Measurements from ENCODE around the gene C19orf53.
"Not testable (repeated sequence)": the region's sequence is repeated elsewhere in the genome, so short reads cannot be mapped to it uniquely, and the experiment has no call there.

C19orf53 gene

GRCh38 chr19:13774217-13775191 is at the start of gene C19orf53:
Gene C19orf53 (plus strand): TSS chr19:13774456. CDS start chr19:13774478, 22 bp downstream.
- peak; percentile 84 for DNase-seq (ENCODE audit: low read depth)

DNA sequence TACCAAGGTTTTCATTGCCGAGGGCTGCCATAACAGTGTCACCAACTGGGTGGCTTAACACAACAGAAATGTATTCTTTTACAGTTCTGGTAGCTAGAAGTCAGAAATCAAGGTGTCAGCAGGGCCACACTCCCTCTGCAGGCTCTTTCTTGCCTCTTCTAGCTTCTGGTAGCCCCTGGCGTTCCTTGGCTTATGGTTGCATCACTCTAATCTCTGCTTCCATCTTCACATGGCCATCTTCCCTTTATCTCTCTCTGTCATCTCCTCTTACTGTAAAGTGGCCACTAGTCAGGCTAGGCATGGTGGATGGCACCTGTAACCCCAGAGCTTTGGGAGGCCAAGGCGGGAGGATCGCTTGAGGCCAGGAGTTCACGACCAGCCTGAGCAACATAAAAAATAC is 47.9 kb upstream of the C19orf53 start:
- DNase-seq (ENCODE audit: low read depth), result no peak

- DNase-seq (ENCODE audit: low read depth), result no peak
Observed at GRCh38 chr19:13727798-13728197, 46.5 kb upstream of the C19orf53 start.

DNA sequence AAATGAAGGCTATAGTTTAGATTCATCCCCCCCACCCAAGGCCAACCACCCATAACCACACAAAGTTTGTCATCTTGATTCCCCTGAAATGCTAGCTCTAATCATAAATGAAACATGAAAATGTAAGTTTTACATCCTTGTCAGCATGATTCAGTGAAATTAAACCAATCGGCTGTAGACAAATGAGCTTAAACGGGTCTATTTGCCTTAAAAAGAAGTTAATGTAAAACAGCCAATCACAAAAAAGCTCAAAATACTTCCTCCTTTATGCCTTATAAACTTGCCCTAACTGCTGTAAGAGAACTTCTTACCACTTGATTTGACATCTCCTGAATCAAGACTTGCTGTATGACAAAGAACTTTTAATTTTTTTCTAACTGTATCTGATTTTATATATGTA is 44.4 kb upstream of the C19orf53 start:
- DNase-seq (ENCODE audit: low read depth), result no peak

DNA sequence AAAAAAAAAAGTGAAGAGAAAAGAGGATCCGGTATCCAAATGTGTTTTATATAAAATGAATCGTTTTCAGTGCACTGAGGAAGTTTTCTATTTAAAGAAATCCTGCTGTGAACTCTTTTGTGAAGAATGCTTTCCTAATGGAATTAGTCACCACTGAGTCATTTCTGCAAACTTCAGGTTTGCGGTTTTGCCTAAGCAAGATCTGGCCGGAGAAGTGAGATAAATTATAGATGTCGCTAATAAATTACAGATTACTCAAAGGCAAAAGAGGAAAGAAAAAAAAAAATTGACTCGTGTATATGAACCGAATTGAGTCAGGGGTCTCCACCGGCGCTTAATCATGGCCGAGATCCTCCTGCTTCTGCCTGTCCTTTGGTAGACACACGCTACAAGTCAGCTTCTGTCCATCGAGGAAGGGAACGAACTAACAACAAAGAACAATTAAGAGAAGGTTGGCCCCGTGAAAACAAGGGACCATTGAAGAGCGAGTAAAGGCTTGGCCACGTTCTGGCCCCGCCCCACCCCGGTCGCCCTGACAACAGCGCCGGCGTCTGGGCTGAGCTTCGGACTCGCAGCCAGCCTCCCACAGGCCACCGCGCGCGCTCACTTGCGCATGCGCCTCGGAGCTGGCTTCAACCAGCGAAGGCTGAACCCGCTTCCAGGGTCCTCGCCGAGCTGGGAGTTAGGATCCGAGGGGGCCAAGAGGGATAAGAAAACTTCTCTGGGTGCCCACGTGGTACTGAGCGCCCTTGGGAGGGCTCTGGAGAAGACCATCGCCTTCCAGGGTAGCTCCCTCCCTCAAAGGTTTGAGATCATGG is 42.9 kb upstream of the C19orf53 start:
- peak; percentile 91 for DNase-seq (ENCODE audit: low read depth)

GRCh38 chr19:13732337-13732736 is 41.9 kb upstream of the C19orf53 start:
- DNase-seq (ENCODE audit: low read depth), result no peak

DNA sequence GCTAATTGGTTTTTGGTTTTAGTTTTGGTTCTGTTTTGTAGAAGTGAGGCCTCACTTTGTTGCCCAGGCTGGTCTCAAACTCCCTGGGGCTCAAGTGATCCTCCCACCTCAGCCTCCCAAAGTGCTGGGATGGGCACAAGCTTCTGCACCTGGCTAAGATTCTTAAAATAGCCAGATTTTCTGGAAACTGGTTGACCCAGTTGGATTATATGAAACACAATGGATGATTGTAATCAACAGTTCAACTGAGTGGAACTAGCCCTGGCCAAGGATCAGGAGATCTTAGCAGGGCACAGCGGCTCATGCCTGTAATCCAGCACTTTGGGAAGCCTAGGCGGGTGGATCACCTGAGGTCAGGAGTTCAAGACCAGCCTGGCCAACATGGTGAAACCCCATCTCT is 39.5 kb upstream of the C19orf53 start:
- no peak for DNase-seq (ENCODE audit: low read depth)

- DNase-seq (ENCODE audit: low read depth), result no peak
Observed at GRCh38 chr19:13738073-13738472, 36.2 kb upstream of the C19orf53 start.

GRCh38 chr19:13741893-13742292 is 32.4 kb upstream of the C19orf53 start:
- no peak for DNase-seq (ENCODE audit: low read depth)

- no peak for DNase-seq (ENCODE audit: low read depth)
Observed at GRCh38 chr19:13742756-13743155, 31.5 kb upstream of the C19orf53 start.

GRCh38 chr19:13744174-13744573 is 30.1 kb upstream of the C19orf53 start:
- DNase-seq (ENCODE audit: low read depth), result no peak

DNA sequence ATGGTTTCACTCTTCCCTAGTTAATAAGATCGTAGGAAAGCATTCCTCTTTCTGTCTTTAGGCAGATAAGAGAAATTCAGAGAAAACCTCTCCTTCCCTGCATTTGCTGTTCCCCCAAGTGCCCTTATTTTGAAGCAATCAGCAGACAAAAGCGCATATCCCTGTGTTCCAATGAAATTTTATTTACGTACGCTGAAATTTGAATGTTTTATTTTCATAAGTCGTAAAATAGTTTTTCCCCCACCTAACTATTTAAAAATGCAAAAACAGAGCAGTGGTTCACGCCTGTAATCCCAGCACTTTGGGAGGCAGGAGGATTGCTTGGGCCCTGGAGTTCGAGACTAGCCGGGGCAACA is 27.2 kb upstream of the C19orf53 start:
- no peak for DNase-seq (ENCODE audit: low read depth)

GRCh38 chr19:13748169-13748828 is 26.0 kb upstream of the C19orf53 start:
- no peak for DNase-seq (ENCODE audit: low read depth)

GRCh38 chr19:13751436-13751835 is 22.8 kb upstream of the C19orf53 start:
- no peak for DNase-seq (ENCODE audit: low read depth)

DNA sequence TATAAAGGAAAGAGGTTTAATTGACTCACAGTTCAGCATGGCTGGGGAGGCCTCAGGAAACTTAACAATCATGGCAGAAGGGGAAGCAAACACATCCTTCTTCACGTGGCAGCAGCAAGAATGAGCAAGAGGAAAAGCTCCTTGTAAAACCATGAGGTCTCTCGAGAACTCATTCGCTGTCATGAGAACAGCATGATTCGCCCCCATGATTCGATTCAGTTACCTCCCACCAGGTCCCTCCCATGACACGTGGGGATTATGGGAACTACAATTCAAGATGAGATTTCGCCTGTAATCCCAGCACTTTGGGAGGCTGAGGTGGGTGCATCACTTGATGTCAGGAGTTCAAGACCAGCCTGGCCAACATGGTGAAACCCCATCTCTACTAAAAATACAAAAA is 20.6 kb upstream of the C19orf53 start:
- DNase-seq (ENCODE audit: low read depth), result not testable (repeated sequence)

- no peak for DNase-seq (ENCODE audit: low read depth)
Observed at GRCh38 chr19:13756210-13756609, 18.0 kb upstream of the C19orf53 start.

DNA sequence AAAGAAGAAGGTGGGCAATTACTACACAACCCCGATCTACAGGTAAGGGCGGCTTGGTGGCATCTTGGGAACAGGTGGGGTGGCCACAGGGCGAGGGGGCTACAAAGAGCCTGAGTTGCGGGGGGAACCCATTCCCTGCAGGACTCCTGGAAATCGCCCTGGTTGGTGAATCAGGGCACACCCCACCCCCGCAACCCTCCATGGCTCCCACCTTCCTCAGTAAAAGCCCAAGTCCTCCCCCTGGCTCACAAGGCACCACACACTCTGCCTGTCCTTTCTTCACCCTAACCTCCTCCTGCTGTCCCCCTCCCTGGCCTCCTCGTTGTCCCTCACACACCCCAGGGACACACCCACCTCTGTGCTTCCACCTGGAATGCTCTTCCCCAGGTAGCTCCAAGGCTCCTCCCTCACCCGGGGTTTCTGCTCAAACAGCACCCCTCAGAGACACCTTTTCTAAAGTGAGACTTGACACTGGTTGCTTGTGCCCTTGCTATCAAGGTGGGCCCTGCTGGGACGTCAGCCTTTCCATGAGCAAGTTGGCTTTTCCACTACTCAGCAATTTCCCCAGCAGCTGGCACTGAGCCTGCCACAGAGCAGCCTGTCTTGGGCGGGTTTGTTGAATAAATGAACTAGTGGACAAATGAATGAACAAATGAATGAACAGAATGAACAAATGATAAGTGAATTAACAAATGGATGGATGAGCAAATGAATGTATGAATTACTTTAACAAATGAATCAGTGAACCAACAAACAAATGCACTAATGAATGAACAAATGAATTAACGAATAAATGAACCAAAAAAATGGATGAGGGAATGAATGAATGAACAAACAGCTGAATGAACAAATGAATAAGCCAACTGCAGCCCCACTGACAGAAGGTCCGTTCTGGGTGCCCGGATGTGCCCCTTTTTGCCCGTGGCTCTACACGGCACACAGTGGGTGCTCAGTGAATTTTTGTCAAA is 16.2 kb upstream of the C19orf53 start:
- no peak for DNase-seq (ENCODE audit: low read depth)

DNA sequence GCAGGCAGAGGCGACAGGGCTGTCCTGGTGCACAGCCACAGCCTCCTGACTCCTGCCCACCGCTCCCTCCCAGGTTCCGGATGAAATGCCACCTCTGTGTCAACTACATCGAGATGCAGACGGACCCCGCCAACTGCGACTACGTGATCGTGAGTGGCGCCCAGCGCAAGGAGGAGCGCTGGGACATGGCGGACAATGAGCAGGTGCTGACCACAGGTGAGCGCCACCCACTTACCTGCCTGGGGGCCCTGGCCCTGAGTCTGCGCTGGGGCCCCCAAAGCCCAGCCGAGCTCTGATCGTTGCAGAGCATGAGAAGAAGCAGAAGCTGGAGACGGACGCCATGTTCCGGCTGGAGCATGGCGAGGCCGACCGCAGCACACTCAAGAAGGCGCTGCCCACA is 15.5 kb upstream of the C19orf53 start:
- no peak for DNase-seq (ENCODE audit: low read depth)

- DNase-seq (ENCODE audit: low read depth), result no peak
Observed at GRCh38 chr19:13761423-13761822, 12.8 kb upstream of the C19orf53 start.

- no peak for DNase-seq (ENCODE audit: low read depth)
Observed at GRCh38 chr19:13762635-13763235, 11.5 kb upstream of the C19orf53 start.

DNA sequence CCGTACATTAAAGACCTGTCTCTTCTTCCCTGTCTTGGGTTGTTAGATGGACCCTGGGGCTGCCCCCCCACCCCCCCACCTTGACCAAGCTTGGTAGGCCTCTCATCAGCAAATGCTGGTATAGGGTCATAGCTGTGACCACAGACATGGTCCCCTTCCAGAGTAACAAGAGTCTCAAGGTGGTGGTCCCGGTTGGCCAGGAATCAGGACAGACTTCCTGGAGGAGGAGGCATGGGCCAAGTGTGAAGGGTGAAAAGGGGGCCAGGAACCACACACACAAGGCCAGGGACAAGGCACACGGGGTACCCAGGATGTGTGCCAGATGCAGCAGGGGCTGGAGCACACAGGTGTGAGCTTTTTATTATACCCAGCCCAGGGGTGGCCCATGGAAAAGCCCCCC is 11.0 kb upstream of the C19orf53 start:
- DNase-seq (ENCODE audit: low read depth), result no peak
